ENCODE results near the gene NRTN.
"Not testable (repeated sequence)": the region's sequence is repeated elsewhere in the genome, so short reads cannot be mapped to it uniquely, and the experiment has no call there.

Gene NRTN

DNA sequence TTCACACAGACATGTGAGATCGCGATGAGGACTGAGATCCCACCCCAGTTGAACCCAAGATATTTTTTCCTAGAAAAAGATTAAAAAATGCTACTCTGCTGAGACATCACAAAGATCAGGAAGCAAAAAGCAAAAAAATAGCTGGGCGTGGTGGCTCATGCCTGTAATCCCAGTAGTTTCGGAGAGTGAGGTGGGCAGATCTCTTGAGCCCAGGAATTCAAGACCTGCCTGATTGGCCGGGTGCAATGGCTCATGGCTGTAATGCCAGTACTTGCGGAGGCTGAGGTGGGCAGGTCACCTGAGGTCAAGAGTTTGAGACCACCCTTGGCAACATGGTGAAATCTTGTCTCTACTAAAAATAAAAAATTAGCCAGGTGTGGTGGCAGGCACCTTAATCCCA, 45.3 kb downstream of the NRTN start:
- ATAC-seq: no peak
- no peak for TF ChIP-seq PPARA (CRISPR knock-in tag; IDR thresholded peaks at IDR 0.05; ENCODE audit: borderline replicate concordance)

DNA sequence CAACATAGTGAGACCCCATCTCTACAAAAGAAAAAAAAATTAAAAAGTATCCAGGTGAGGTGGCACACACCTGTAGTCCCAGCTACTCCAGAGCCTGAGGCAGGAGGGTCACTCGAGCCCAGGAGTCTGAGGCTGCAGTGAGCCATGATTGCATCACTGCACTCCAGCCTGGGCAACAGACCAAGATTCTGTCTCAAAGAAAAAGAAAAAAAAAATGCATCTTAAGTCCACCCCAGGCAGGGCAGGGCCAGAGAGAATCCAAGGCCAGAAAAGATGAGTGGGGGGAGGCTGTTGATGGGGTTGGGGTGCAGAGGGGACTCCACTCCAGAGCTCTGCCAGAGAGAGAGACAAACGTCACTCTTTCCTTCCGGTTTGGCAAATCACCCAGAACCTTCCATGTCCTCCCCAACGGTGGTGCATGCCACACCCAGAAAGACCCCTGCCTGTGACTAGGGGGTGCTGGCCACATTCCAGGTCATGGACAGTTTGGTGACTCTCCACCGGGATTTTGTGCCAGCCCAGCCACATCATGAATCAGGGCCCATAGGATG, 46.0 kb downstream of the NRTN start:
- TF ChIP-seq, protein P1, sequence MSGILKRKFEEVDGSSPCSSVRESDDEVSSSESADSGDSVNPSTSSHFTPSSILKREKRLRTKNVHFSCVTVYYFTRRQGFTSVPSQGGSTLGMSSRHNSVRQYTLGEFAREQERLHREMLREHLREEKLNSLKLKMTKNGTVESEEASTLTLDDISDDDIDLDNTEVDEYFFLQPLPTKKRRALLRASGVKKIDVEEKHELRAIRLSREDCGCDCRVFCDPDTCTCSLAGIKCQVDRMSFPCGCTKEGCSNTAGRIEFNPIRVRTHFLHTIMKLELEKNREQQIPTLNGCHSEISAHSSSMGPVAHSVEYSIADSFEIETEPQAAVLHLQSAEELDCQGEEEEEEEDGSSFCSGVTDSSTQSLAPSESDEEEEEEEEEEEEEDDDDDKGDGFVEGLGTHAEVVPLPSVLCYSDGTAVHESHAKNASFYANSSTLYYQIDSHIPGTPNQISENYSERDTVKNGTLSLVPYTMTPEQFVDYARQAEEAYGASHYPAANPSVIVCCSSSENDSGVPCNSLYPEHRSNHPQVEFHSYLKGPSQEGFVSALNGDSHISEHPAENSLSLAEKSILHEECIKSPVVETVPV (CRISPR knock-in tag; IDR thresholded peaks at IDR 0.05): no peak
- no peak for TF ChIP-seq ARNTL (CRISPR knock-in tag; IDR thresholded peaks at IDR 0.05; ENCODE audit: borderline replicate concordance, low read depth)
- TF ChIP-seq ZFP3 (CRISPR knock-in tag; IDR thresholded peaks at IDR 0.05): no peak
- TF ChIP-seq, protein P2, sequence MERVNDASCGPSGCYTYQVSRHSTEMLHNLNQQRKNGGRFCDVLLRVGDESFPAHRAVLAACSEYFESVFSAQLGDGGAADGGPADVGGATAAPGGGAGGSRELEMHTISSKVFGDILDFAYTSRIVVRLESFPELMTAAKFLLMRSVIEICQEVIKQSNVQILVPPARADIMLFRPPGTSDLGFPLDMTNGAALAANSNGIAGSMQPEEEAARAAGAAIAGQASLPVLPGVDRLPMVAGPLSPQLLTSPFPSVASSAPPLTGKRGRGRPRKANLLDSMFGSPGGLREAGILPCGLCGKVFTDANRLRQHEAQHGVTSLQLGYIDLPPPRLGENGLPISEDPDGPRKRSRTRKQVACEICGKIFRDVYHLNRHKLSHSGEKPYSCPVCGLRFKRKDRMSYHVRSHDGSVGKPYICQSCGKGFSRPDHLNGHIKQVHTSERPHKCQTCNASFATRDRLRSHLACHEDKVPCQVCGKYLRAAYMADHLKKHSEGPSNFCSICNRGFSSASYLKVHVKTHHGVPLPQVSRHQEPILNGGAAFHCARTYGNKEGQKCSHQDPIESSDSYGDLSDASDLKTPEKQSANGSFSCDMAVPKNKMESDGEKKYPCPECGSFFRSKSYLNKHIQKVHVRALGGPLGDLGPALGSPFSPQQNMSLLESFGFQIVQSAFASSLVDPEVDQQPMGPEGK (CRISPR knock-in tag; IDR thresholded peaks at IDR 0.05; ENCODE audit: borderline replicate concordance): no peak
- no peak for TF ChIP-seq ZNF565 (CRISPR knock-in tag; conservative IDR thresholded peaks at IDR 0.05; ENCODE audit: low read depth)
- TF ChIP-seq ISL1 (CRISPR knock-in tag; IDR thresholded peaks at IDR 0.05): no peak
- TF ChIP-seq ESRRG (CRISPR knock-in tag; IDR thresholded peaks at IDR 0.05): no peak
- TF ChIP-seq PPARA (CRISPR knock-in tag; IDR thresholded peaks at IDR 0.05; ENCODE audit: borderline replicate concordance): no peak
- no peak for TF ChIP-seq ZFP30 (CRISPR knock-in tag; IDR thresholded peaks at IDR 0.05)
- no peak for TF ChIP-seq ZNF70 (CRISPR knock-in tag; IDR thresholded peaks at IDR 0.05)
- TF ChIP-seq ZC3H10 (CRISPR knock-in tag; IDR thresholded peaks at IDR 0.05): no peak
- ATAC-seq: peak; percentile 91

DNA sequence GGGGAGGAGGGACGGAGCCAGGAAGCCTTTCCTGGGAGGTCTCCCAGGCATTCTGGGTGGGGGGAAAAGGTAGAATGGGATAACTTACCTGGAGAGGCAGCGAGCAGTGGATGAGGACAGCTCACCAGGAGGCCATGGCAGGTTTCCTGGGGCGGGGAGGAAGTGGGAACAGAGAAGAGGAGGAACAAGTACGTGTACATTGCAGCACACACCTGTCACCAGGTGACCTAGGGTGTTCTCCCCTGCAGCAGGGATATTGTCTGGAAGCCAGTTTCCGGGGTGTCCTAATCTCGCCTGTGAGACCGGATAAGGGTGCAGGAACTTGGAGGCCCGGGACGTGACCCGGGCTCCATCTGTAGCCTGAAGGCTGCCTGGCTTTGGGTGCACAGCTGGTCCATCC, 46.4 kb downstream of the NRTN start, which contains the start of gene FUT3:
Gene FUT3, minus strand, starts transcription at position 148 of the 400 bp plus-strand sequence.
- TF ChIP-seq ZNF565 (CRISPR knock-in tag; conservative IDR thresholded peaks at IDR 0.05; ENCODE audit: low read depth) (no peak), TCF4 (CRISPR knock-in tag; IDR thresholded peaks at IDR 0.05; ENCODE audit: borderline replicate concordance) (no peak)
- TF ChIP-seq, protein P3, sequence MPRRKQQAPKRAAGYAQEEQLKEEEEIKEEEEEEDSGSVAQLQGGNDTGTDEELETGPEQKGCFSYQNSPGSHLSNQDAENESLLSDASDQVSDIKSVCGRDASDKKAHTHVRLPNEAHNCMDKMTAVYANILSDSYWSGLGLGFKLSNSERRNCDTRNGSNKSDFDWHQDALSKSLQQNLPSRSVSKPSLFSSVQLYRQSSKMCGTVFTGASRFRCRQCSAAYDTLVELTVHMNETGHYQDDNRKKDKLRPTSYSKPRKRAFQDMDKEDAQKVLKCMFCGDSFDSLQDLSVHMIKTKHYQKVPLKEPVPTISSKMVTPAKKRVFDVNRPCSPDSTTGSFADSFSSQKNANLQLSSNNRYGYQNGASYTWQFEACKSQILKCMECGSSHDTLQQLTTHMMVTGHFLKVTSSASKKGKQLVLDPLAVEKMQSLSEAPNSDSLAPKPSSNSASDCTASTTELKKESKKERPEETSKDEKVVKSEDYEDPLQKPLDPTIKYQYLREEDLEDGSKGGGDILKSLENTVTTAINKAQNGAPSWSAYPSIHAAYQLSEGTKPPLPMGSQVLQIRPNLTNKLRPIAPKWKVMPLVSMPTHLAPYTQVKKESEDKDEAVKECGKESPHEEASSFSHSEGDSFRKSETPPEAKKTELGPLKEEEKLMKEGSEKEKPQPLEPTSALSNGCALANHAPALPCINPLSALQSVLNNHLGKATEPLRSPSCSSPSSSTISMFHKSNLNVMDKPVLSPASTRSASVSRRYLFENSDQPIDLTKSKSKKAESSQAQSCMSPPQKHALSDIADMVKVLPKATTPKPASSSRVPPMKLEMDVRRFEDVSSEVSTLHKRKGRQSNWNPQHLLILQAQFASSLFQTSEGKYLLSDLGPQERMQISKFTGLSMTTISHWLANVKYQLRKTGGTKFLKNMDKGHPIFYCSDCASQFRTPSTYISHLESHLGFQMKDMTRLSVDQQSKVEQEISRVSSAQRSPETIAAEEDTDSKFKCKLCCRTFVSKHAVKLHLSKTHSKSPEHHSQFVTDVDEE (CRISPR knock-in tag; IDR thresholded peaks at IDR 0.05): no peak
- ATAC-seq: no peak

DNA sequence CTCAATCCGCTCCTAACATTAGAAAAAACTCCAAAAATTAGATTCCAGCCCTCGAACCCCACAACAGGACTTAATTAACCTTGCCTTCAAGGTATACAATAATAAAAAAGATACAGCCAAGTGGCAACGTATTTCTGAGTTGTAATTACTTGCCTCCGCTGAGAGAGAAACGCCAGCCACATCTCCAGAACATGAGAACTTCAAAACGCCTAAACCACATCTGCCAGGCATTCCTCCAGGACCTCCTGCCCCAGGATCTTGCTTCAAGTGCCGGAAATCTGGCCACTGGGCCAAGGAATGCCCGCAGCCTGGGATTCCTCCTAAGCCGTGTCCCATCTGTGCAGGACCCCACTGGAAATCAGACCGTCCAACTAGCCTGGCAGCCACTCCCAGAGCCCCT, 49.3 kb downstream of the NRTN start:
- ATAC-seq: not testable (repeated sequence)

DNA sequence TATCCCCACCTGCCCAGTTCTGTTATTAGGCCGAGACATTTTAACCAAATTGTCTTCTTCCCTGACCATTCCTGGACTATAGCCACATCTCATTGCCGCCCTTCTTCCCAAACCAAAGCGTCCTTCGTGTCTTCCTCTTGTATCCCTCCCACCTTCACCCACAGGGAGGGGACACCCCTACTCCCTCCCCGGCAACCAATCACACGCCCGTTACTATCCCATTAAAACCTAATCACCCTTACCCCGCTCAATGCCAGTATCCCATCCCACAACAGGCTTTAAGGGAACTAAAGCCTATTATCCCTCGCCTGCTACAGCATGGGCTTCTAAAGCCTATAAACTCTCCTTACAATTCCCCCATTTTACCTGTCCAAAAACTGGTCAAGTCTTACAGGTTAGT, 50.3 kb downstream of the NRTN start:
- ATAC-seq: not testable (repeated sequence)

DNA sequence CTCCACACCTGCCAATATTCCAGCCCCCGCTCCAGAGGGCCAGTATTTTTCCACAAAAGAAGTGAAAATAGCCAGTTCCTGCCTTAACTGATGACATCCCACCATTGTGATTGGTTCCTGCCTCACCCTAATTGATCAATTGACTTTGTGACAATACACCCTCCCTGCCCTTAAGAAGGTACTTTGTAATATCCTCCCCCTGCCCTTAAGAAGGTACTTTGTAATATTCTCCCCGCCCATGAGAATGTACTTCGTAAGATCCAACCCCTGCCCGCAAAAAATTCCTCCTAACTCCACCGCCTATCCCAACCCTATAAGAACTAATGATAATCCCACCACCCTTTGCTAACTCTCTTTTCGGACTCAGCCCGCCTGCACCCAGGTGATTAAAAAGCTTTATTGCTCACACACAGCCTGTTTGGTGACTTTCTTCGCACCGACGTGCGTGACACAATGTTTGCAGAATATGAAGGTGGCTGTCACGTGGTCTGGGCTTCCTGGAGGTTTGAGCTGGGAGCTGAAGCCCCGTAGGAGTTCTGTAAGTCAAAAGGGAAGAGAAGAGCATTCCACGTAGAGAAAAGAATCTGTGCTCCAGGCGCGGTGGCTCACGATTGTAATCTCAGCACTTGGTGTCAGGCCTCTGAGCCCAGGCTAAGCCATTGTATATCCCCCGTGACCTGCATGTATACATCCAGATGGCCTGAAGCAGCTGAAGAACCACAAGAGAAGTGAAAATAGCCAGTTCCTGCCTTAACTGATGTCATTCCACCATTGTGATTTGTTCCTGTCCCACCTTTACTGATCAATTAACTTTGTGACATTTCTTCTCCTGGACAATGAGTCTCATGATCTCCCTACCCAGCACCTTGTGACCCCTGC, 52.6 kb downstream of the NRTN start:
- ATAC-seq: no peak
- TF ChIP-seq, protein P4, sequence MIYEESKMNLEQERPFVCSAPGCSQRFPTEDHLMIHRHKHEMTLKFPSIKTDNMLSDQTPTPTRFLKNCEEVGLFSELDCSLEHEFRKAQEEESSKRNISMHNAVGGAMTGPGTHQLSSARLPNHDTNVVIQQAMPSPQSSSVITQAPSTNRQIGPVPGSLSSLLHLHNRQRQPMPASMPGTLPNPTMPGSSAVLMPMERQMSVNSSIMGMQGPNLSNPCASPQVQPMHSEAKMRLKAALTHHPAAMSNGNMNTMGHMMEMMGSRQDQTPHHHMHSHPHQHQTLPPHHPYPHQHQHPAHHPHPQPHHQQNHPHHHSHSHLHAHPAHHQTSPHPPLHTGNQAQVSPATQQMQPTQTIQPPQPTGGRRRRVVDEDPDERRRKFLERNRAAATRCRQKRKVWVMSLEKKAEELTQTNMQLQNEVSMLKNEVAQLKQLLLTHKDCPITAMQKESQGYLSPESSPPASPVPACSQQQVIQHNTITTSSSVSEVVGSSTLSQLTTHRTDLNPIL (CRISPR knock-in tag; IDR thresholded peaks at IDR 0.05; ENCODE audit: low read depth): no peak
- TF ChIP-seq ESRRG (CRISPR knock-in tag; IDR thresholded peaks at IDR 0.05) (no peak), TCF4 (CRISPR knock-in tag; IDR thresholded peaks at IDR 0.05; ENCODE audit: borderline replicate concordance) (no peak), RARB (CRISPR knock-in tag; IDR thresholded peaks at IDR 0.05) (no peak), OSR1 (CRISPR knock-in tag; IDR thresholded peaks at IDR 0.05) (no peak), TOX (CRISPR knock-in tag; IDR thresholded peaks at IDR 0.05; ENCODE audit: borderline replicate concordance) (no peak), CSDC2 (CRISPR knock-in tag; IDR thresholded peaks at IDR 0.05) (no peak), PPARA (CRISPR knock-in tag; IDR thresholded peaks at IDR 0.05; ENCODE audit: borderline replicate concordance) (no peak), SNAI2 (CRISPR knock-in tag; IDR thresholded peaks at IDR 0.05) (no peak), ZC3H10 (CRISPR knock-in tag; IDR thresholded peaks at IDR 0.05) (no peak), ISL1 (CRISPR knock-in tag; IDR thresholded peaks at IDR 0.05) (no peak)
- TF ChIP-seq, protein P1 (CRISPR knock-in tag; IDR thresholded peaks at IDR 0.05): no peak
- TF ChIP-seq, protein P3 (CRISPR knock-in tag; IDR thresholded peaks at IDR 0.05): no peak

All from SK-N-SH treated with all-trans-retinoic acid at 6 μM for 48 hours (cell line).